ENCODE data around the gene INPP4B.

The INPP4B gene

GRCh38 chr4:142292231-142292630, 553.9 kb downstream of the INPP4B start:
- Histone ChIP-seq H3K36me3 (ENCODE audit: insufficient read depth) (no peaks in the 10 kb centered on the region), H3K27me3 (ENCODE audit: insufficient read depth, low read depth) (peaks cover 58% of the 10 kb centered on the region), H4K20me1 (ENCODE audit: insufficient read depth) (no peaks in the 10 kb centered on the region), H2AFZ (ENCODE audit: low read depth) (no peak overlapping the region), H3K4me3 (IDR thresholded peaks at IDR 0.05; ENCODE audit: insufficient read depth, low read depth, low read length) (no peak overlapping the region), H3K4me2 (no peak overlapping the region), H3K79me2 (ENCODE audit: insufficient read depth, low read depth) (no peaks in the 10 kb centered on the region), H3K27ac (no peak overlapping the region), H3K9ac (no peak overlapping the region), H3K4me1 (ENCODE audit: low read depth, poor library complexity, severe bottlenecking) (peaks cover 21% of the 10 kb centered on the region)
- no peak for TF ChIP-seq CTCF (conservative IDR thresholded peaks at IDR 0.05; ENCODE audit: low read depth, low read length)

GRCh38 chr4:142291299-142292050, 554.6 kb downstream of the INPP4B start:
- Histone ChIP-seq H3K36me3 (ENCODE audit: insufficient read depth) (no peaks in the 10 kb centered on the region), H3K4me3 (IDR thresholded peaks at IDR 0.05; ENCODE audit: insufficient read depth, low read depth, low read length) (no peak overlapping the region), H3K27ac (no peak overlapping the region), H3K27me3 (ENCODE audit: insufficient read depth, low read depth) (peaks cover 51% of the 10 kb centered on the region), H4K20me1 (ENCODE audit: insufficient read depth) (no peaks in the 10 kb centered on the region), H3K4me2 (no peak overlapping the region), H3K79me2 (ENCODE audit: insufficient read depth, low read depth) (no peaks in the 10 kb centered on the region), H2AFZ (ENCODE audit: low read depth) (no peak overlapping the region), H3K4me1 (ENCODE audit: low read depth, poor library complexity, severe bottlenecking) (peaks cover 21% of the 10 kb centered on the region), H3K9ac (no peak overlapping the region)
- TF ChIP-seq CTCF (conservative IDR thresholded peaks at IDR 0.05; ENCODE audit: low read depth, low read length): no peak

- Histone ChIP-seq H3K4me3 (IDR thresholded peaks at IDR 0.05; ENCODE audit: insufficient read depth, low read depth, low read length) (no peak overlapping the region), H3K9ac (no peak overlapping the region), H3K27ac (no peak overlapping the region), H3K79me2 (ENCODE audit: insufficient read depth, low read depth) (no peaks in the 10 kb centered on the region), H3K4me2 (no peak overlapping the region), H2AFZ (ENCODE audit: low read depth) (no peak overlapping the region), H3K4me1 (ENCODE audit: low read depth, poor library complexity, severe bottlenecking) (no peaks in the 10 kb centered on the region), H4K20me1 (ENCODE audit: insufficient read depth) (no peaks in the 10 kb centered on the region), H3K27me3 (ENCODE audit: insufficient read depth, low read depth) (peaks cover 16% of the 10 kb centered on the region; the same call in 1 of the 2 replicates), H3K36me3 (ENCODE audit: insufficient read depth) (no peaks in the 10 kb centered on the region)
- no peak for TF ChIP-seq CTCF (conservative IDR thresholded peaks at IDR 0.05; ENCODE audit: low read depth, low read length)
Measured at GRCh38 chr4:142287371-142287770, 558.7 kb downstream of the INPP4B start.

- Histone ChIP-seq H3K36me3 (ENCODE audit: insufficient read depth) (no peaks in the 10 kb centered on the region), H2AFZ (ENCODE audit: low read depth) (no peak overlapping the region), H3K4me2 (no peak overlapping the region), H3K27ac (no peak overlapping the region), H4K20me1 (ENCODE audit: insufficient read depth) (no peaks in the 10 kb centered on the region), H3K27me3 (ENCODE audit: insufficient read depth, low read depth) (peaks cover under 1% of the 10 kb centered on the region; the same call in 1 of the 2 replicates), H3K4me3 (IDR thresholded peaks at IDR 0.05; ENCODE audit: insufficient read depth, low read depth, low read length) (no peak overlapping the region), H3K4me1 (ENCODE audit: low read depth, poor library complexity, severe bottlenecking) (no peaks in the 10 kb centered on the region), H3K9ac (no peak overlapping the region), H3K79me2 (ENCODE audit: insufficient read depth, low read depth) (no peaks in the 10 kb centered on the region)
- TF ChIP-seq CTCF (conservative IDR thresholded peaks at IDR 0.05; ENCODE audit: low read depth, low read length): no peak
Measured at GRCh38 chr4:142285222-142285583, 560.9 kb downstream of the INPP4B start.

Measured in KMS-11 (cell line).